GM21576 (cell line): Measurements from ENCODE around the gene FOSL1.

ENCODE experiments used
- ATAC-seq: cut with Tn5 transposase; IDR thresholded peaks from one replicate; pipeline ENCODE4 v1.9.1; 2021; ENCODE audit warnings: mild to moderate bottlenecking, moderate library complexity; ENCODE audit not compliant: unreplicated experiment

FOSL1 gene

GRCh38 chr11:65920372-65920802 is 20.2 kb upstream of the FOSL1 start:
- ATAC-seq = no peak

GRCh38 chr11:65919573-65920371 is 19.6 kb upstream of the FOSL1 start:
- ATAC-seq = peak; percentile 20

GRCh38 chr11:65919141-65919572 is 19.0 kb upstream of the FOSL1 start, which contains the start of gene DRAP1:
DRAP1 (plus strand) TSS chr11:65919426; CDS start chr11:65919502, 76 bp downstream.
- peak; percentile 78 for ATAC-seq

- peak; percentile 42 for ATAC-seq
Measured at GRCh38 chr11:65918211-65919140, 18.3 kb upstream of the FOSL1 start, which contains the start of gene C11orf68. C11orf68 (minus strand) TSS chr11:65919062; CDS start chr11:65919031, 31 bp downstream.

GRCh38 chr11:65917434-65918210 is 17.4 kb upstream of the FOSL1 start:
- no peak for ATAC-seq

GRCh38 chr11:65917077-65917433 is 16.9 kb upstream of the FOSL1 start:
- ATAC-seq = no peak

- ATAC-seq = no peak
Measured at GRCh38 chr11:65916391-65916790, 16.2 kb upstream of the FOSL1 start.

- ATAC-seq = no peak
Measured at GRCh38 chr11:65915821-65916251, 15.6 kb upstream of the FOSL1 start.

GRCh38 chr11:65915101-65915820 is 15.1 kb upstream of the FOSL1 start:
- no peak for ATAC-seq

GRCh38 chr11:65912845-65913244 is 12.7 kb upstream of the FOSL1 start:
- no peak for ATAC-seq

- no peak for ATAC-seq
Measured at GRCh38 chr11:65911682-65912568, 11.7 kb upstream of the FOSL1 start.

- ATAC-seq = no peak
Measured at GRCh38 chr11:65907878-65908277, 7.7 kb upstream of the FOSL1 start.

- no peak for ATAC-seq
Measured at GRCh38 chr11:65906602-65907001, 6.4 kb upstream of the FOSL1 start.

GRCh38 chr11:65903715-65904114 is 3.5 kb upstream of the FOSL1 start:
- ATAC-seq = no peak

GRCh38 chr11:65903068-65903481 is 2.9 kb upstream of the FOSL1 start:
- no peak for ATAC-seq

GRCh38 chr11:65900899-65901180 is 652 bp upstream of the FOSL1 start:
- no peak for ATAC-seq

- peak; percentile 5 for ATAC-seq
Measured at GRCh38 chr11:65899356-65900124, 648 bp downstream of the FOSL1 start.

GRCh38 chr11:65898656-65899355 is 1.4 kb downstream of the FOSL1 start:
- ATAC-seq = no peak
